Neural progenitor cell (in vitro differentiated cells): ENCODE data around the gene TSHZ2. TPM values are rescaled to one million over a fixed set of nuclear protein-coding genes. Genes with fewer than 3 reads are reported as not detected.
"Not testable (repeated sequence)": the region's sequence is repeated elsewhere in the genome, so short reads cannot be mapped to it uniquely, and the experiment has no call there.

Source experiments
- DNase-seq: peaks from one replicate; pipeline ENCODE4 v3.0.0-alpha.2; 2016; ENCODE audit warnings: low spot score
- H2AFZ ChIP-seq: fragments of 200-600 bp; sonication (generic); replicated peaks from 2 replicates; pipeline ENCODE4 v1.6.1; 2016; ENCODE audit warnings: antibody characterized with exemption
- H3F3A ChIP-seq: fragments of 200-600 bp; sonication (generic); 2 replicates; pipeline ENCODE4 v1.6.1; 2016; ENCODE audit warnings: antibody characterized with exemption, low read depth
- H3K27ac ChIP-seq: fragments of 200-600 bp; sonication (generic); 2 replicates; pipeline ENCODE4 v1.5.1; 2016; ENCODE audit warnings: mild to moderate bottlenecking
- H3K27me3 ChIP-seq: fragments of 200-600 bp; sonication (generic); 2 replicates; pipeline ENCODE4 v1.6.1; 2016; ENCODE audit warnings: mild to moderate bottlenecking, moderate library complexity
- H3K36me3 ChIP-seq: fragments of 200-600 bp; sonication (generic); 2 replicates; pipeline ENCODE4 v1.5.1; 2016
- H3K4me1 ChIP-seq: fragments of 200-600 bp; sonication (generic); 2 replicates; pipeline ENCODE4 v1.6.1; 2016; ENCODE audit warnings: mixed run types
- H3K4me2 ChIP-seq: fragments of 200-600 bp; sonication (generic); 2 replicates; pipeline ENCODE4 v1.6.1; 2016
- H3K4me3 ChIP-seq: fragments of 200-600 bp; sonication (generic); 2 replicates; pipeline ENCODE4 v1.5.1; 2016
- H3K79me2 ChIP-seq: fragments of 200-600 bp; sonication (generic); 2 replicates; pipeline ENCODE4 v1.6.1; 2016; ENCODE audit warnings: low read depth
- H3K9ac ChIP-seq: fragments of 200-600 bp; sonication (generic); 2 replicates; pipeline ENCODE4 v1.6.1; 2016
- H3K9me3 ChIP-seq: fragments of 200-600 bp; sonication (generic); 2 replicates; pipeline ENCODE4 v1.5.1; 2016; ENCODE audit warnings: low read depth
- H4K20me1 ChIP-seq: fragments of 200-600 bp; sonication (generic); 2 replicates; pipeline ENCODE4 v1.6.1; 2016; ENCODE audit warnings: low read depth
- H3K27ac Mint-ChIP-seq: 3 replicates; pipeline ENCODE4 v1.8.0; 2021; ENCODE audit warnings: mixed read lengths
- H3K27me3 Mint-ChIP-seq: 2 replicates; pipeline ENCODE4 v1.8.0; 2022; ENCODE audit warnings: low read depth, mild to moderate bottlenecking, inconsistent platforms, moderate library complexity, mixed read lengths; ENCODE audit not compliant: insufficient read depth
- H3K36me3 Mint-ChIP-seq: 3 replicates; pipeline ENCODE4 v1.8.0; 2021; ENCODE audit warnings: mixed read lengths
- H3K4me1 Mint-ChIP-seq: 3 replicates; pipeline ENCODE4 v1.8.0; 2021; ENCODE audit warnings: mixed read lengths
- H3K4me3 Mint-ChIP-seq: 3 replicates; pipeline ENCODE4 v1.8.0; 2021; ENCODE audit warnings: mild to moderate bottlenecking, moderate library complexity, mixed read lengths
- H3K9me3 Mint-ChIP-seq: 3 replicates; pipeline ENCODE4 v1.8.0; 2020; ENCODE audit warnings: mixed read lengths
- CTCF ChIP-seq: fragments of 200-600 bp; sonication (generic); IDR thresholded peaks from 2 replicates; pipeline ENCODE4 v1.5.1; 2017; ENCODE audit warnings: antibody characterized with exemption, mild to moderate bottlenecking
- EZH2 ChIP-seq: fragments of 200-600 bp; sonication (generic); IDR thresholded peaks from 2 replicates; pipeline ENCODE4 v1.6.1; 2017; ENCODE audit warnings: antibody characterized with exemption, mild to moderate bottlenecking, moderate library complexity
- EZH2phosphoT487 ChIP-seq: fragments of 200-600 bp; sonication (generic); IDR thresholded peaks from 2 replicates; pipeline ENCODE4 v1.6.1; 2017; ENCODE audit warnings: antibody characterized with exemption
- total RNA-seq: library from RNA; depleted of rRNA; stranded (reverse); fragments of >200 nt; gene quantifications from 2 replicates; pipeline ENCODE4 v1.2.3, GENCODE V29; 2015; ENCODE audit warnings: low replicate concordance

TSHZ2 gene
- total RNA-seq, 1 donor from 2014 or later, result 1.8 TPM

- Histone ChIP-seq H3K36me3 (no peaks in the 10 kb centered on the region), H4K20me1 (no peaks in the 10 kb centered on the region), H3K4me2 (no peak overlapping the region), H3K9me3 (no peaks in the 10 kb centered on the region), H3K4me3 (no peak overlapping the region), H3K27ac (no peak overlapping the region), H3F3A (peaks cover 19% of the 10 kb centered on the region), H3K4me1 (peaks cover 22% of the 10 kb centered on the region), H3K27me3 (no peaks in the 10 kb centered on the region), H3K79me2 (no peaks in the 10 kb centered on the region), H3K9ac (no peak overlapping the region), H2AFZ (no peak overlapping the region)
- peaks cover 23% of the 10 kb centered on the region for H3K4me1 Mint-ChIP-seq
- H3K27me3 Mint-ChIP-seq, result peaks cover 15% of the 10 kb centered on the region
- DNase-seq, result no peak
- no peak overlapping the region for H3K4me3 Mint-ChIP-seq
- no peak overlapping the region for H3K27ac Mint-ChIP-seq
- TF ChIP-seq EZH2, result no peak
- TF ChIP-seq CTCF, result no peak
- TF ChIP-seq EZH2phosphoT487, result no peak
- peaks cover 6% of the 10 kb centered on the region for H3K36me3 Mint-ChIP-seq
- H3K9me3 Mint-ChIP-seq, result peaks cover 18% of the 10 kb centered on the region
Observed at GRCh38 chr20:53320701-53321100, 348.5 kb downstream of the TSHZ2 start.

GRCh38 chr20:53321596-53321995 is 349.4 kb downstream of the TSHZ2 start:
- no peak for TF ChIP-seq CTCF
- TF ChIP-seq EZH2phosphoT487, result no peak
- no peak for TF ChIP-seq EZH2
- H3K27ac Mint-ChIP-seq, result no peak overlapping the region

GRCh38 chr20:53322651-53323050 is 350.5 kb downstream of the TSHZ2 start:
- H3K4me3 Mint-ChIP-seq, result no peak overlapping the region

More at GRCh38 chr20:53321596-53321995, 349.4 kb downstream of the TSHZ2 start:
- H2AFZ ChIP-seq, result no peak overlapping the region
- Mint-ChIP-seq H3K4me1 (peaks cover 14% of the 10 kb centered on the region), H3K27me3 (peaks cover 17% of the 10 kb centered on the region), H3K4me3 (no peak overlapping the region), H3K36me3 (peaks cover 6% of the 10 kb centered on the region), H3K9me3 (peaks cover 18% of the 10 kb centered on the region)
- no peaks in the 10 kb centered on the region for H3K27me3 ChIP-seq
- no peaks in the 10 kb centered on the region for H3K36me3 ChIP-seq
- no peak overlapping the region for H3K9ac ChIP-seq
- no peaks in the 10 kb centered on the region for H3K79me2 ChIP-seq
- no peak overlapping the region for H3K4me2 ChIP-seq
- no peak overlapping the region for H3K27ac ChIP-seq
- H4K20me1 ChIP-seq, result no peaks in the 10 kb centered on the region
- no peak overlapping the region for H3K4me3 ChIP-seq
- H3K9me3 ChIP-seq, result no peaks in the 10 kb centered on the region
- no peak for DNase-seq
- peaks cover 11% of the 10 kb centered on the region for H3F3A ChIP-seq
- peaks cover 13% of the 10 kb centered on the region for H3K4me1 ChIP-seq

GRCh38 chr20:53323460-53323859 is 351.3 kb downstream of the TSHZ2 start:
- Mint-ChIP-seq H3K27me3 (peaks cover 15% of the 10 kb centered on the region), H3K9me3 (peaks cover 14% of the 10 kb centered on the region)
- H3K36me3 Mint-ChIP-seq, H3K4me1 ChIP-seq, H3K4me3 Mint-ChIP-seq, H3F3A ChIP-seq, H2AFZ ChIP-seq, H3K9me3 ChIP-seq, H3K27ac Mint-ChIP-seq, DNase-seq, H3K36me3 ChIP-seq, H3K4me1 Mint-ChIP-seq, H3K4me2 ChIP-seq, H3K4me3 ChIP-seq, H4K20me1 ChIP-seq, H3K27me3 ChIP-seq, H3K79me2 ChIP-seq, H3K9ac ChIP-seq, H3K27ac ChIP-seq: not testable (repeated sequence)

More at GRCh38 chr20:53322651-53323050, 350.5 kb downstream of the TSHZ2 start:
- no peak overlapping the region for H3K4me3 ChIP-seq
- H3K9me3 ChIP-seq, result no peaks in the 10 kb centered on the region
- no peak overlapping the region for H3K9ac ChIP-seq
- no peaks in the 10 kb centered on the region for H3K27me3 ChIP-seq
- no peaks in the 10 kb centered on the region for H3K36me3 ChIP-seq
- H3K4me1 Mint-ChIP-seq, result peaks cover 4% of the 10 kb centered on the region
- H4K20me1 ChIP-seq, result no peaks in the 10 kb centered on the region
- no peak for DNase-seq
- peaks cover 6% of the 10 kb centered on the region for H3K36me3 Mint-ChIP-seq
- H3K4me1 ChIP-seq, result peaks cover 2% of the 10 kb centered on the region
- no peaks in the 10 kb centered on the region for H3K79me2 ChIP-seq
- H3K9me3 Mint-ChIP-seq, result peaks cover 18% of the 10 kb centered on the region
- TF ChIP-seq EZH2 (no peak), EZH2phosphoT487 (no peak), CTCF (no peak)
- H3K27ac ChIP-seq, result no peak overlapping the region
- H3K27me3 Mint-ChIP-seq, result peaks cover 17% of the 10 kb centered on the region
- no peak overlapping the region for H3K27ac Mint-ChIP-seq
- H2AFZ ChIP-seq, result no peak overlapping the region
- peaks cover under 1% of the 10 kb centered on the region for H3F3A ChIP-seq
- no peak overlapping the region for H3K4me2 ChIP-seq
